Suppressor macrophage treated with lipopolysaccharide for 1 hour (primary cell): ENCODE results near the gene PITPNC1.
"Not testable (repeated sequence)": the region's sequence is repeated elsewhere in the genome, so short reads cannot be mapped to it uniquely, and the experiment has no call there.

ENCODE experiments used
- DNase-seq, 3 donors: peaks; one replicate each; pipeline ENCODE4 v3.0.0-alpha.2; 2020 to 2022

The PITPNC1 gene

DNA sequence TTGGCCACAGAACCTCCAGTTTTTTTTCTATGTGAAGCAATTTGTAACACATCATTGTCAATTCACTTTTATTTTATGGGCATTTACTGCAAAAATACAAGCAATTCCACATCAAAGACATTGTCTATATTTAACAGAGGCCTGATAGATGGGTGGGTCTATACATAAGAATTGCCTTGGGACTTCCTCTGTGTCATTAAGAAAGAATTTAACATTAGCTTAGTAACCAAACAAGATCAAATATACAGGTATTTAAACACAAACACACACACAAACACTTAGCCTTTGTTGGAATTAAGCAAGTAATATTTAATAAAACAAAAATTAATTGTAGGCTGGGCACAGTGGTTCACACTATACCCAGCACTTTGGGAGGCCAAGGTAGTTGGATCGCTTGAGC is 4.3 kb upstream of the PITPNC1 start:
- DNase-seq: no peak

DNA sequence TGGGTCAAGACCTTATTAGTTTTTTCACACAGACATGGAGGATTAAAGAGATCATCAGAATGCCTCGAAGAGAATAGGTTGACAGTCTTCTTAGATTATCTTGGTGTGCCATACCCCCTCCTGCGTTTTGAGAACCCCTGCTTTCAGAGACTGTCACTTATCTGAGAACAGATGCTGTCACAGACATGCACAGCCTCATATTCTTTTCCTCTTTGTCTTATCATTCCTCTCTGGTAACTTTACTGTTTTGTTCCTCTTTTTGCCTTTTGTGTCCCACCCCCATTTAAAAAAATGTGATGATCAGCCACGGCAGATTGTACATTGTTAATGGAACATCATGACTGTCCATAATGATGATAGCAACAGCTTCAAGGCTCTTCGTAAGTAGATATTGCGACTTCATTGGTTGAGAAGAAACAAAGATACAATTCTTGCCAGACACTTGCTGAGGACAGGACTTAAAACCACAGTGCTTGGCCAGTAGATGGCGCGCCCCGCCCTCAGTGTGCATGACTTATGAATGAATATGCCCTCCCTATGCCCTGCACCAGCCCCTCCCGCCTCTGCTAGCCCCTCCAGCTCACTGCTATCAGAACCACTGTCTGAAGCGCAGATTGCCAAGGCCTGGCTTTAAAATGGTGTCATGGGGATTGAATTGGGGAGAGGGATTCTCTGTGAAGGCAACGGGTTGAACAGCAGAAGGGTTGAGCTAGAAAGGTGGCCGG is 2.6 kb upstream of the PITPNC1 start:
- peak; percentile 86 to 91 (median 90) for DNase-seq

DNA sequence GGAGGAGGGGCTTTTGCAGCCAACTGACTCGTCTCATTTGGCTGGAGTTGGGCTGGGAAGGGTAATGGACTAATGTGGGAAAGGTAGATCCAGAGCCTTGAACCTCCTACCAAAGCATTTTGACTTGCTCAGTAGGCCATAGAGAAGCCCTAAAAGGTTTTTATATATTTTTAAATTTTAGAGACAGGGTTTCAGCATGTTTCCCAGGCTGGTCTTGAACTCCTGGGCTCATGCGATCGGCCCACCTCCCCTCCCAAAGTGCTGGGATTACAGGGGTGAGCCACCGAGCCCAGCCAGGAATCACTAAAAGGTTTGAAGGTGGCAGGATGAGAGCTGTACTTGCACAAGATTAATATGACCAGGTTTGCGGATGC is 2.0 kb upstream of the PITPNC1 start:
- DNase-seq: no peak

DNA sequence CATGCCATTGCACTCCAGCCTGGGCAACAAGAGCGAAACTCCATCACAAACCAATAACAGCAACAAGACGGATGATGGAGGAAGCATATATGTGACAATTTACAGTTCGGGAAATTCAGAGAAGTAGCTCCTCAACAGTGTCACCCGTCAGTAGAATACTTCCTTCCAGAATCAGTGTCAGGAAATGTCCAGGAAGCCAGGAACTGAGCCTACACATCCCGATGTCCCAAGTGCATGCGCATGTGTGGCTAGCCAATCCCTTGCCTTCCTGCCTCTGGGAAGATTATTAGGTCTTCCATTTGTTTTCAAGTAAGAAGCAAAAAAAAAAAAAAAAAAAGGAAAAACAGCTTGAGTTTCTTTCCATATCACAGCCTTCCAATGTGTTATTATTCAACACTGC is 1.4 kb upstream of the PITPNC1 start:
- no peak for DNase-seq

DNA sequence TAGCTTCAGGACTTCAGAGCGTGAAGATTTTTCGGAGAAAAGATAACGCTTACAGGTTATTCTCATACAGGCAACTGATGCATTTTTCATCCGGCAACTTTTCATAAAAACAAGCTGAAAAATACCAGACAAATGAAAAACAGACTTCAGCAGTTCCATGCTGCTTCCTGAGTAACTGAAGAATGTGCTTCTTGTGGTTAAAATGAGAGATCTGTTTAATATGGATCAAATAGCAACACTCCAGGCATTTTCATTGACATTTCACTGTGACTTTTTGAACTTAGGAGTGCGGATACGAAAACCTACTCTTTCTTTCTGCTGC is 705 bp upstream of the PITPNC1 start:
- no peak for DNase-seq

DNA sequence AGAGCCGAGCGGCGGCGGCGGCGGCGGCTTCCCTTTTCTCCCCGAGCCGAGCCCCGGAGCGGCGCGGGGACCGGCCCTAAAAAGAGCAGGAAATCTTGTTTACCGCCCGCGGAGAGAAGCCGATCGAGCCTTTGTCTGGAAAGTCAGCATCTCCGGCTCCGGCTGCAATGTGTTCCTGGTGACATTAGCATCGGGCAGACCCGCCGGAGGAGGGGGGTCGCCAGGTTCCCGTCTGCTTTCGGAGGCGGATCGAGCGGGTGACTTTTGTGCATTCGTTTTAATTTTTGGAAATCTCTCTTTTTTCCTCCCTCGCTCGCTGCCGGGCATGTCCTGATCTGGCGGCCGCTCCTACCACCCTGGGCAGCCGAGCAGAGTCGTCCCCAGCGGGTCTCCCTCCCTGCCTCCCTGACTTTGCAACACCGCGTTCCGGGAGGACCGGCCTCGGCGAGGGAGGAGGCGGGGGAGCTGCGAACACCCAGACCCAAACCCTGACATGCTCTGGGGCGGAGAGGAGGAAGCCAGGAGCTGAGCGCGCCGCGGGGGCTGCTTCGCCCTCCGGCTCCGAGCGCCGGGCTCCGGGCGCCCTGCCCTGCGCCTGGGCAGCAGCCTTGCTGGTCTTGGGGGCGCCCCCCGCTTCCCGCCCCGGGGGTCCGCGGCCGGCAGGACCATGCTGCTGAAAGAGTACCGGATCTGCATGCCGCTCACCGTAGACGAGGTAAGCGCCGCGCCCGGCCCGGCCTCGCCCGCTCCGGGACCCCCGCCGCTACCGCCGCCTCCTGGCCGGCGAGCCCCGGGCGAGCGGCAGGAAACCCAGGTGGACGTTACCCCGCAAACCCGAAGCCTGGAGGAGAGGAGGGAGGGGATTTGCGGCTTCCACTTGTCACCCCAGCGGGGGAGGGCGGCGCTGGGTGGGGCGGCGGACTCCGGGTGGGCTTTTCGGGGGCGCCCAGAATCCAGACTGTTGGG is 690 bp downstream of the PITPNC1 start:
- DNase-seq: peak; percentile 57 to 79 (median 72)

DNA sequence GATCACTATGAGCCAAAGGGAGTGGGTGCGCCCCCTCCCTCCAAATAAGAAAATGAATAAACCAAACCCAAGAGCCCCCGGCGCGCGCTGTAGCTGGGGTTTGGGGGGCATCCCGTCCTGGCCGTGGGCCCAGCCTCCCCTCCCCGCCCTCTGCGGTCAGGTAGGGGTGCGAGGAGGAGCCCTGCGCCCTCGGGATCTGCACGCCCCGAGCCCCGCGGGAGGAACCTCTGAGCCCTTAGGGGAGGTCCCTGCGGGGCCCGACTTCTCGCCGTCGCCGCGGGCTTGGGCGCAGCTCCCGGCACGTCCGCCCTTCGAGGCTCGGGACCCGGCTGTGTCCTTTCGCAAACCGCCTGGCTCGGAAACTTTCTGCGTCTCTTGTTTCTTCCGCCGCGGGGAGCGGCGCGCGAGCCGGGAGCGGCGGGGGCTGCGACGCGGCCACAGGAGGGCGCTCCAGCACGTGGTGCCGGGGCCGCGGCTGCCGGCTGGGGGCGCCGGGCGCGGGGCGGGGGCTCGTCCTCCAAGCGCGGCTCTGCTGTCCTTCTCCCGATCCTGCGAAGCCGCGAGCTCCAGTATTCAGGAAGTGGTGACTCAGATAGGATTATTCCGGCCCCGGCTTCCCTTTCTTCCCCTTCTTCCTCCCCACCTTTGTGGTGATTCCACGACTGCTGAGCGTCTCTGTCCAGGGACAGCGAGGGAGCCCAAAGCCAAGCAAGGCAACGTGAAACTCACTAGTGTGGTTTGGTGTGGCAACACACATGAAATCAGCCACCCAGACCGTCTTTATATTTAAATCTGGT is 1.6 kb downstream of the PITPNC1 start:
- peak; percentile 78 to 91 (median 83) for DNase-seq

DNA sequence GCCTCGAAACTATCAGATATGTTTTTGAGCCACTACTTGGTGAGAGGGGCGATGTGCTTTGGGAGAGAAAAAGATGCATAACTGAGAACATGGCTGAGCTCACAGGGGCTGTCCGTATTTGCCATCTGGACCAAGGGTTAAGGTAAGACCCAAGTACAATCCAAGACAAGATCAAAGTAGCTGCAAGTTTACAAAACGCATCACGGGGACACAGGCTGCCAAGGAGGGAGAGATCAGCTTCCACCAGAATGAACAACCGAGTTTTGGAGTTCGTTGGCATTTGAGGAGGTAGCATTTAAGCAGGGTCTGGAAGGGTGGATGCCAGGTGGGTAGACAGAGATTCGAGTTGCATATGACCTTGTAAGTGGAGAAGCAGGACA is 2.2 kb downstream of the PITPNC1 start:
- DNase-seq: no peak

DNA sequence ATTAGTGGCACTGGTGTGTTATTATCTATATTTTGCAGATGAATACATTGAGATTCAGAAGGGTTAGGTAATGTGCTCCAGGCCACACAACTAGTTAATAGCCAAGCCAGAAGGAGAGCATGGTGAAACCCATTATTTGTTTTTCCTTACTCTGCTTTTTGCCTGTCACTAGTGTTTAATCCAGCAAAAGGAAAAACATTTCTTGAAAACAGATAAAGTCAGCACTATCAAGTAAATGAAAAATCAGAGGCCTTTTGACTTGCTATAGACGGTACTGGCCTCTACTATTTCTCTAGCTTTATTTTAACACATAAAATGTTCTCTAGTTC is 4.8 kb downstream of the PITPNC1 start:
- no peak for DNase-seq

DNA sequence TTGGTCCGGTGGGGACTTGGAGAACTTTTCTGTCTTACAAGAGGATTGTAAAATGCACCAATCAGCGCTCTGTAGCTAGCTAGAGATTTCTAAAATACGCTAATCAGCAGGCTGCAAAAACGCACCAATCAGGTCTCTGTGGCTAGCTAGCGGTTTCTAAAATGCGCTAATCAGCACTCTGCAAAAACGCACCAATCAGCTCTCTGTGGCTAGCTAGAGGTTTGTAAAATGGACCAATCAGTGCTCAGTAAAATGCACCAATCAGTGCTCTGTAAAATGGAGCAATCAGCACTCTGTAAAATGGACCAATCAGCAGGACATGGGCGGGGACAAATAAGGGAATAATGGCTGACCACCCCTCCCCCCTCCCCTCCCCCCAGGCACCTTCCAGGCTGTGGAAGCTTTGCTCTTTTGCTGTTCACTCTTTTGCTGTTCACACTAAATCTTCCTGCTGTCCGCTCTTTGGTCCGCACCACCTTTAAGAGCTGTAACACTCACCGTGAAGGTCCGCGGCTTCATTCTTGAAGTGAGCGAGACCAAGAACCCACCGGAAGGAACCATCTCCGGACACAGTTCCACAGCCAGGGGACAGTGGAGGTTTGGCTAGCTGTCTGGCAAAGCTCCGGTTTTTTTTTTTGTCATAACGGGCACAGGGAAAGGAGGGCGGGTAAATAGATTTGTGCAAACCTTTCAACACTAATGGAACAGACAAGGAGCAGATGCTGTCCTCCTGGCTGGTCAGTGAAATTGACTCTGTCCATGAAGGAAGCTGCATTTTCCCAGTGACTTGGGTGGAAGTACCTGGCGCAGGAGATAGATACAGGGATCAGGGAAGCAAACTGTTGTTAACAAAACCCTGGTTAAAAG is 8.3 kb downstream of the PITPNC1 start:
- DNase-seq: no peak

DNA sequence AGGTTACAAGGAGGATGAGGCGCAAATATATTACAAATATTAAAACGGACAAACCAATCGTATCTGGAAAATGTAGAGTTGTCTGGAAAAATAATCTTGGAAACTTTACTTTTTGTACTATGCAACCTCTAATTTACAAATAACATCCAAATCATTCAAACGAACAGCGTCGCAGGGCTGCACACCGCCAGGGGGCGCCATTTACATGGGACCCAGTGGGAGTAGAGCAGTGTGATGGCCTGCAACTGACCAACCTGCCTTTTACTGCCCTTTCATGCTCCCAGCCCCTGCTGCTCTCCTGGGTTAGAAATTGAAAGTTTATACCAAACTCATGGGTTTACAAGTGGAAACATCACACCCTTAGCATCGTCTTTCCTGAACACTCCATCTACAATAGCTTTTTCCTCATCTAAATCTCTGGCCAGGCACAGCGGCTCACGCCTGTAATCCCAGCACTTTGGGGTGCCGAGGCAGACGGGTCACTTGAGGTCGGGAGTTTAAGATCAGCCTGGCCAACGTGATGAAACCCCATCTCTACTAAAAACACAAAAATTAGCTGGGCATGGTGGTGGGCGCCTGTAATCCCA is 10.0 kb downstream of the PITPNC1 start:
- peak; percentile 77 to 92 (median 82) for DNase-seq

DNA sequence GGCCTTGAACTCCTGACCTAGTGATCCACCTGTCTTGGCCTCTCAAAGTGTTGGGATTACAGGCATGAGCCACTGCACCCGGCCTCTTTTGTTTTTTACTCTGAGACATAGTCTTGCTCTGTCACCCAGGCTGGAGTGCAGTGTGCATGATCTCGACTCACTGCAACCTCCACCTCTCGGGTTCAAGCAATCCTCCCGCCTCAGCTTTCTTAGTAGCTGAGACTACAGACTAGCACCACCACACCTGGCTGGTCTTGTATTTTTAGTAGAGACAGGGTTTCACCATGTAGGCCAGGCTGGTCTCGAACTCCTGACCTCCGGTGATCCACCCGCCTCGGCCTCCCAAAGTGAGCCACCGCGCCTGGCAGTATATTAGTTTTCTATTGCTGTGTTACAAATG is 11.5 kb downstream of the PITPNC1 start:
- DNase-seq: not testable (repeated sequence)

DNA sequence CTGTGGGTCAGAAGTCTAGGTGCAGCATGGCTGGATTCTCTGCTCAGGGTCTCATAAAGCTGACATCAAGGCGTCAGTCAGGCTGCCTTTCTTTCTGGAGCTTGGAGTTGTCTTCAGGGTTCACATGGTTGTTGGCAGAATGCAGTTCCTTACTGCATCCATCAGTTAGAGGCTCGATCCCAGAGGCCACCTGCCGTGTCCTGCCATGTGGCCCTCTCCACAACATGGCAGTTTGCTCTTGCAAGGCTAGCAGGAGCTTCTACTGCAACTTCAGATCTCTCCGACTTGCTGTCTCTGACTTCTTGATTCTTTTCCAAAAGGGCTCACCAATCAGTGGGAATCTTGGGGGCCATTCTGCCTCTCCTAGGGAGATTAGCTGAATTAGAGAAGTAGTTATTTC is 11.9 kb downstream of the PITPNC1 start:
- no peak for DNase-seq

DNA sequence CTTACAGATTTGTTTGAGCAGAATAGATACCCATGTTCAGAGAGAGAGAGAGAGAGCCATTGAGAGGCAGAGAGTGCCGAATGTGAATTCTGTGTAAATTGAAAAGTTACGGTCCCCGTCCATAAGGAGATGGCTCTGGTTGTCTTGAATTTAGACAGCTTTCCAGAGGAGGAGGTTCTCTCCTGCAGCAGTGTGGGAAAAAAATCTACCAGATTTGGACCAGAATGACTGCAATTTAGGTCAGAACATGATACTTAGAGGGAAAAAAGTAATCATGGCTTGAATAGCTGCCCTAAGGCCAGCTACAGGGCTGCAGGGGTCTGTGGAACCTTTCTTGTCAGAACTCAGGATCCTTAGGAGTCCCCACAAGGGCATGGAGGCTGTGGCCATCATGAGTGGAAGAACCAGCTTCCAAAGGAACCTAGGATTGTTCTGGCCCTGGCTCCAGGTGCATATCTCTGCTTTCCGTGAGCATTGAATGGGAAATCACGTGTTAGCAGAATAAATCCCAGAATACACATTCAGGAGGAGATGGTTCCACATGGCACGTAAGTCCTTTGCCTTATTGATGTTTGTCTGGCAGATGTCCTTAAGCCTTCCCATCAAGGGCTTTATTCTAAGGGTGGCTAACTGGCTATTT is 13.0 kb downstream of the PITPNC1 start:
- DNase-seq: no peak

DNA sequence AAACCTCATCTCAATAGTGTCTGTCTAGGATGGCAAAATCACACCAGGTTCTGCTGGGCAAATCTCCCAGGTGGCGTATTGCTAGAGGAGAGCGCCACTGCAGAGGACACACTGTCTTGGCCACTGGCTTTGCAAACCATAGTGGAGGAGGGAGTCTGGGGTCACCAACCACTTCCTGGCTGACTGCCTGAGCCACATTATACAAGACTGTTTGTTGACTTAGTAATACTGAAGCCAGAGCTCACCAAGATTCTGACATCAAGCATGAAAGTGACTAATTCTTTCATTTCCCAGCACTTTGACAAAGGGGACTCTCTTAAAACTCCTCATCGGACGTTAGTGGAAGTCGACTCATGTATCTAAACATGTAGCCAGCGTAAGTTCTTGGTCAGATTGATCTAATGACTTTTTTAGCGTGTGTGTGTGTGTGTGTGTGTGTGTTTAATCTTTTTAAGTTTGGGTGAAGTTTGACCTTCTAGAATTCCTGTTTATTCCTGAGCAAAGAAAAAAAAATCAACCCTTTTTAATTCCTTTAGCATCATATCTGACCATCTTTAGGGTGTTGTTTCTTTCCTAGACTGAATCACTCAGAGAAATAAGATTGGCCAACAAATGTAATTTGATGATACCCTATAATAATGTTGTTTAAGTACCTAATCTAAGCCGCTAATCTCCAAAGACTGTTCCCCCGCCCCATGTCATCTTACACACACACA is 13.7 kb downstream of the PITPNC1 start:
- peak; percentile 72 to 96 (median 94) for DNase-seq

DNA sequence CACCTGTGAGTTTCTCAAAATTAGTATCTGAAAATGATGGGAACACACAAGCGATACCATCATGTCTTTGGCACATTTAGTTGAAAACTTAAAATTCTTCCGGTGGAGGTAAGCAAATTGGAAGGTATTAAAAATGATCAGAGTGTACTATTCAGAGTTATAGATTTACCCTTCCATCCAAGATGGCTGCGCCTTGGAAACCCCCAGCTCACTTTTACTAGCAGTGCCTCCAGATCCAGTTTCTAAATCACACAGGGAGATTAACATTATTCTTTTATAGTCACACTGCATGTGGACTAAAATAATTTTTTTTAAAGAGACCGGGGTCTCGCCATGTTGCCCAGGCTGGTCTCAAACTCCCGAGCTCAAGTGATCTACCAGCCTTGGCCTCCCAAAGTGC is 15.0 kb downstream of the PITPNC1 start:
- no peak for DNase-seq

DNA sequence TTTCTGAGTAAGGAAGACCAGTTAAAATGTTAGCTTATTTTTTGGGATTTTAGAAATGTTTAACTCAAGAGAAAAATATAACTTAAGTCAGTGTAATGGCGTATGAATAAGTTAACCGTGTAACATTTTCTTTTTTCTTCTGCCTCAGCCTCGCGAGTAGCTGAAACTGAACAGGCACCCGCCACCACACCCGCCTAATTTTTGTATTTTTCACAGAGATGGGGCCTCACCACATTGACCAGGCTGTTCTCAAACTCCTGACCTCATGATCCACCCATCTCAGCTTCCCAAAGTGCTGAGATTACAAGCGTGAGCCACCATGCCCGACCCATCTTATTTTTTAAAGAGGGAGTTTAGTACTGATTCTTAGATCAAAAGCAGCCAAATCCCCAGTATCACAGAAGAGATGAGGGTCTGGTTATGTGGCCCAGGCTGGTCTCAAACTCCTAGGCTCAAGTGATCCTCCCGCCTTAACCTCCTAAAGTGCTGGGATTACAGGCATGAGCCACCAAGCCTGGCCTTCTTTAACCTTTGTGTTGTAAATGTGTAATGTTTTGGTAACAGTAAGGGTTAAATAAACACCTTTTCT is 16.8 kb downstream of the PITPNC1 start:
- no peak for DNase-seq

DNA sequence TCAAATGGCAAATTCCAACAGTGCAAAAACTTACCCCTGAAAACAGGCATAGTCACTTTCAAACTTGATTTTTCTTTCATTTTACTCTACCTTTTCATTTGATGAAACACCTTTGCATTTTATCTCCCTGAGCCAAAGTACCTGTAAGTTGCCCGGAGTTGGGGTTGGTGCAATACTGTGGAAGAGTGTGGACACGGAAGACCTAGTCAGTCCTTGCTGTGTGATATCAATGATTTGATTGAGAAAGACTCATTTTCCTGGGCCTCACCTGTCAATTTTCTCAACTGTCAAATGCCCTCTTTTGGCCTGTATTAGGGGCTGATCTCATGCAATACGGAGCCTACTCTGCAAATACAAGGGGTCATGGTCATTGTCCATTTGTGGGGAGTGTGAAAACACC is 22.6 kb downstream of the PITPNC1 start:
- DNase-seq: no peak

DNA sequence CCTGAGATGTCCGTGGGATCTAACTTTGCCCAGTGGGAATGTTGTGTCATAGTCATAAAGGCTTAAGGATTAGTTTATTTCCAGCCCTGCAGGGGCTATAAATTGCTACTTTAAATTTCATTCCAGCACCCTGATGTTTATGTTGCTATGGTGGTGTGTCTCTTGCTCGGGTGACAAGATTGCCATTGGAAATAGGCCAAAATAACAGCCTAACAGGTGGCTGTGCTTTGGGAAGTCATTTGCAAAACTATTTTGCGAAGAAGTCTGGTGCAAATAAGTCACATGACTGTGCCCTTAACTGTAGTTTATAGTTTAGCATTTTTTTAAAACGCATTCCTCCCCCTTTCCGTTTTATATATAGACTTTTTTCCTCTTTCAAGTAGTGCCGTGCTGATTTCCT is 23.1 kb downstream of the PITPNC1 start:
- no peak for DNase-seq

DNA sequence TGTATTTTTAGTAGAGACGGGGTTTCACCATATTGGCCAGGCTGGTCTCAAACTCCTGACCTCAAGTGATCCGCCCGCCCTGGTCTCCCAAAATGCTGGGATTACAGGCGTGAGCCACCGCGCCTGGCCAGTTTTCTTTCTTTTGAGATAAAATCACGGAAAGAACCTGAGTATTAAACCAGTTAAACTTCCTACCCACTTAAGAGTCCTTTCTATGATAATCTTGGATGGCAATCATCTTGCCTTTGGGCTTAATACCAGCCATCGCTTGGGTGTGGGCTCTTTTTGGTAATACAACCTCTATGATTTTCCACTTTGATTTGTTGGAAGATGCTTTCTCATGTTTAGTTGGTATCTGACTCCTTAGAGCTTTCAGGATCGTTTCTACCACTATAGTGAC is 24.0 kb downstream of the PITPNC1 start:
- no peak for DNase-seq
